ENCODE measurements around the gene STPG4. TPM values are rescaled to one million over a fixed set of nuclear protein-coding genes. Genes with fewer than 3 reads are reported as not detected.

The STPG4 gene
- polyA plus RNA-seq, 3 donors = 0.20 to 0.24 TPM; not detected in 1

DNA sequence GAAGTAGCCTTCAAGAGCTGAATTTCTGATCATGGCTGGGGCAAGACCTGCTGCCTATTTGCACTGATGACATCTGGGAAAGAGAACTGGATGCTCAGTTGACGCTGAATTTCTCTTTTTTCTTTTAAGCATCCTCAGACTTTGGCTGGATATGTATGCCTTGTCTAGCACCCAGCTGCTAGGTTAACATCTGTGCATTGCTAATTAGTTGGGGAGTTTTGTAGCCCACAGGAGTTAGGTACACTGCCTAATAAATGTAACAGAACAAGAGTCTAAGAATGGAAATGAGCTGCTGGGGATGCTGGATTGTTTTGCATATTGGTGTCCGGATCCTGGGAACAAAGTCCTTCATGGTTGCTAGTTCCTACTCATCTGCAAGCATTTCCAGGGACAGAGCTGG is 40.9 kb upstream of the STPG4 start:
- DNase-seq = no peak

GRCh38 chr2:47195148-47195547 is 40.0 kb upstream of the STPG4 start:
- Histone ChIP-seq H3K27ac (ENCODE audit: low read depth in 1 of 2, low read length in 2 of 2) (no peak overlapping the region), H4K20me1 (ENCODE audit: insufficient read depth, low read length) (no peaks in the 10 kb centered on the region), H2AFZ (ENCODE audit: insufficient read depth, low read depth, low read length, poor library complexity, severe bottlenecking) (no peak overlapping the region), H3K4me3 (replicated peaks in 1 of 3; ENCODE audit: low read depth in 2 of 3, low read length in 3 of 3) (no peak overlapping the region), H3K4me1 (ENCODE audit: control insufficient read depth in 1 of 2, insufficient read depth in 2 of 2, low read length in 2 of 2) (peaks cover 17% of the 10 kb centered on the region in 2 donors), H3K36me3 (replicated peaks in 1 of 2; ENCODE audit: control insufficient read depth in 1 of 2, insufficient read depth in 2 of 2, low read length in 2 of 2) (no peaks in the 10 kb centered on the region), H3K79me2 (ENCODE audit: insufficient read depth, low read length) (no peaks in the 10 kb centered on the region), H3K4me2 (replicated peaks; ENCODE audit: extremely low read depth, low read length, poor library complexity, severe bottlenecking) (no peak overlapping the region), H3K27me3 (ENCODE audit: control insufficient read depth in 2 of 2, insufficient read depth in 2 of 2, low read length in 2 of 2) (no peaks in the 10 kb centered on the region), H3K9me3 (replicated peaks in 1 of 2; ENCODE audit: control insufficient read depth in 1 of 2, insufficient read depth in 1 of 2, low read length in 2 of 2) (no peaks in the 10 kb centered on the region), H3K9ac (ENCODE audit: insufficient read depth, low read length, poor library complexity, severe bottlenecking) (no peak overlapping the region)
- H3K27me3 Mint-ChIP-seq (ENCODE audit: low read depth in 3 of 3) = peaks cover 0 to 2% (median 2%) of the 10 kb centered on the region in 3 donors
- TF ChIP-seq CTCF (IDR thresholded peaks at IDR 0.05) = no peak
- H3K4me3 Mint-ChIP-seq = no peak overlapping the region
- H3K27ac Mint-ChIP-seq = no peak overlapping the region
- no peak for DNase-seq
- H3K36me3 Mint-ChIP-seq = no peaks in the 10 kb centered on the region
- H3K4me1 Mint-ChIP-seq = peaks cover 21% of the 10 kb centered on the region
- WGBS (ENCODE audit: insufficient coverage) = no CpG with 5 or more reads among the region's 3 CpGs
- intact Hi-C loops (cut with micrococcal nuclease) = no loop called here
- H3K9me3 Mint-ChIP-seq = peaks cover 0 to 4% (median 0%) of the 10 kb centered on the region in 7 donors

More for the DNA sequence above, 40.9 kb upstream of the STPG4 start:
- Mint-ChIP-seq H3K4me3 (no peak overlapping the region), H3K36me3 (no peaks in the 10 kb centered on the region), H3K27ac (no peak overlapping the region), H3K27me3 (ENCODE audit: low read depth in 3 of 3) (peaks cover 0 to 2% (median 2%) of the 10 kb centered on the region in 3 donors), H3K4me1 (peaks cover 21% of the 10 kb centered on the region), H3K9me3 (peaks cover 0 to 4% (median 0%) of the 10 kb centered on the region in 7 donors)
- Histone ChIP-seq H3K4me3 (replicated peaks in 1 of 3; ENCODE audit: low read depth in 2 of 3, low read length in 3 of 3) (no peak overlapping the region), H3K27ac (ENCODE audit: low read depth in 1 of 2, low read length in 2 of 2) (no peak overlapping the region), H2AFZ (ENCODE audit: insufficient read depth, low read depth, low read length, poor library complexity, severe bottlenecking) (no peak overlapping the region), H3K36me3 (replicated peaks in 1 of 2; ENCODE audit: control insufficient read depth in 1 of 2, insufficient read depth in 2 of 2, low read length in 2 of 2) (no peaks in the 10 kb centered on the region), H3K9ac (ENCODE audit: insufficient read depth, low read length, poor library complexity, severe bottlenecking) (no peak overlapping the region), H4K20me1 (ENCODE audit: insufficient read depth, low read length) (no peaks in the 10 kb centered on the region), H3K27me3 (ENCODE audit: control insufficient read depth in 2 of 2, insufficient read depth in 2 of 2, low read length in 2 of 2) (no peaks in the 10 kb centered on the region), H3K4me2 (replicated peaks; ENCODE audit: extremely low read depth, low read length, poor library complexity, severe bottlenecking) (no peak overlapping the region), H3K9me3 (replicated peaks in 1 of 2; ENCODE audit: control insufficient read depth in 1 of 2, insufficient read depth in 1 of 2, low read length in 2 of 2) (no peaks in the 10 kb centered on the region), H3K4me1 (ENCODE audit: control insufficient read depth in 1 of 2, insufficient read depth in 2 of 2, low read length in 2 of 2) (peaks cover 17% of the 10 kb centered on the region in 2 donors), H3K79me2 (ENCODE audit: insufficient read depth, low read length) (no peaks in the 10 kb centered on the region)
- no peak for TF ChIP-seq CTCF (IDR thresholded peaks at IDR 0.05)
- WGBS (ENCODE audit: insufficient coverage) = 88% methylated on average over 1 of the region's 2 CpGs
- intact Hi-C loops (cut with micrococcal nuclease) = no loop called here

Measured in CD14-positive monocyte (primary cell).